ENCODE data around the gene LOC101059915.
"Not testable (repeated sequence)": the region's sequence is repeated elsewhere in the genome, so short reads cannot be mapped to it uniquely, and the experiment has no call there.

LOC101059915 gene

DNA sequence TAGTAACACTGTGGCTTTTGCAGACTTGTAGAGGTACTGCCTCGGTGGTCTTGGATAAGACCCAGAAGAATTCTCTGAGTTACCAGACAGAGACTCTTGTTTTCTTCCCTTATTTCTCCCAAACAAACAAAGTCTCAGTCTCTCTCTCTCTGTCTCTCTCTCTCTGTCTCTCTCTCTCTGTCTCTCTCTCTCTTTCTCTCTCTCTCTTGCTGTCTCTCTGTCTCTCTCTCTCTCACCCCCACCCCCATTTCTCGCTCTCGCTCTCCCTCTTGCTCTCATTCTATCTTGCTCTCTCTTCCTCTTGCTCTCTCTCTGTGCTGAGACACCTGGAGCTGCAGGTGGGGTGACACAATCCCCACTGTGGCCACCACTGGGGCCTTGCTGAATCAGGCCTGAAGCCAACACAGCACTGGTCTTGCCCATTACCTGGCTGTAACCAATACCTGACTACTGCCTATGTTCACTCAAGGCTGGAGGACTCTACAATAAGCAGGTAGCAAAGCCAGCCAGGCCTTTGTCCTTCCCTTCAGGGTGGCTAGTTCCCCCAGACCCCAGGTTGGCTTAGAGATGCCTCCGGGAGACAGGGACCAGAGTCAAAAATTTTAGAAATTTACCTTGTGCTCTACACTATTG lies 12.3 kb downstream of the LOC101059915 start:
- TF ChIP-seq POLR2A (IDR thresholded peaks at IDR 0.05), result no peak
- TF ChIP-seq, protein P1, sequence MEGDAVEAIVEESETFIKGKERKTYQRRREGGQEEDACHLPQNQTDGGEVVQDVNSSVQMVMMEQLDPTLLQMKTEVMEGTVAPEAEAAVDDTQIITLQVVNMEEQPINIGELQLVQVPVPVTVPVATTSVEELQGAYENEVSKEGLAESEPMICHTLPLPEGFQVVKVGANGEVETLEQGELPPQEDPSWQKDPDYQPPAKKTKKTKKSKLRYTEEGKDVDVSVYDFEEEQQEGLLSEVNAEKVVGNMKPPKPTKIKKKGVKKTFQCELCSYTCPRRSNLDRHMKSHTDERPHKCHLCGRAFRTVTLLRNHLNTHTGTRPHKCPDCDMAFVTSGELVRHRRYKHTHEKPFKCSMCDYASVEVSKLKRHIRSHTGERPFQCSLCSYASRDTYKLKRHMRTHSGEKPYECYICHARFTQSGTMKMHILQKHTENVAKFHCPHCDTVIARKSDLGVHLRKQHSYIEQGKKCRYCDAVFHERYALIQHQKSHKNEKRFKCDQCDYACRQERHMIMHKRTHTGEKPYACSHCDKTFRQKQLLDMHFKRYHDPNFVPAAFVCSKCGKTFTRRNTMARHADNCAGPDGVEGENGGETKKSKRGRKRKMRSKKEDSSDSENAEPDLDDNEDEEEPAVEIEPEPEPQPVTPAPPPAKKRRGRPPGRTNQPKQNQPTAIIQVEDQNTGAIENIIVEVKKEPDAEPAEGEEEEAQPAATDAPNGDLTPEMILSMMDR (IDR thresholded peaks at IDR 0.05), result no peak
- H3K9me3 ChIP-seq, result no peaks in the 10 kb centered on the region

DNA sequence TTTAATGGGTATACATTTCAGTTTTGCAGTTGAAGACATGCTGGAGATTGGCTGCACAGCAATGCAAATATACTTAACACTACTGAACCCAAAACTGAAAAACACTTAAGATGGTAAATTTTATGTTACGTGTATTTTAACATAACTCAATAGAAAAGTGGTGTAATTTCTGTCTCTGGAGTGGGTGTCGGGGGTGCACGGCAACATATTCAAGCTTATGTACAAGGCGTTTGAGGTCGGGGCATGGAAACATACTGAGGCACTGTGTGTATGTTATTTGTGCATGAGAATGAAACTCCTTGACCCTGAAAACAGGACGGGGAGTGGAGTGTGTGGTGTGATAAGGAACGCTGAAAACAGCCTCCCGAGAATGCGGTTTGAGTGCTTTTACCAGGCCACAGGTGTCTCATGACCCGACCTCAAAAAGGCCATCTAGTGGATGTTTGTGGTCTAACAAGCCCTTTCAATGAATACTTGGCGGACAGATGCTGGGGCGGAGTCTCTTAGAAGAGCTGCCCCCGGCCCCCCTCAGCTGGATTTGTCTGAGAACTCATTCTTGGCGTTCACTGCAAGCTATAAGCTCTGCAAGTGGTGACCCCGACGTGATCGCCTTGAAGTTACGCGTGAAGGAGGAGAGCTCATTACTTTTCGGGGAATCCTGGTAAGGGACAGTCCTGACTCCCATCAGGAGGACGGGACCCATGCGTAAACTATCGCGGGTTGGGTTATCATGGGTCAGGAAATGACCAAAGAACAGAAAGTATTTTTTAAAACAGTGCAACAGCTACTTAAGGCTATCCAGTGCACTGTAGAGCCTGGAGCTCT lies 29.5 kb downstream of the LOC101059915 start:
- DNase-seq; H3K4me1 ChIP-seq; H3K27ac ChIP-seq; H3K36me3 ChIP-seq; intact Hi-C loops (cut with DNase I; ENCODE audit: low total_unique reads); H3K9me3 ChIP-seq; H3K27me3 ChIP-seq; H3K4me3 ChIP-seq: not testable (repeated sequence)

More for the DNA sequence above, 12.3 kb downstream of the LOC101059915 start:
- H3K27me3 ChIP-seq, result peaks cover 0 to 3% of the 10 kb centered on the region in 2 donors
- no peak overlapping the region for H3K27ac ChIP-seq
- H3K4me3 ChIP-seq, result no peak overlapping the region
- no peaks in the 10 kb centered on the region for H3K36me3 ChIP-seq
- no peaks in the 10 kb centered on the region for H3K4me1 ChIP-seq
- no peak for DNase-seq
- intact Hi-C loops (cut with DNase I; ENCODE audit: low total_unique reads), result no loop called here

DNA sequence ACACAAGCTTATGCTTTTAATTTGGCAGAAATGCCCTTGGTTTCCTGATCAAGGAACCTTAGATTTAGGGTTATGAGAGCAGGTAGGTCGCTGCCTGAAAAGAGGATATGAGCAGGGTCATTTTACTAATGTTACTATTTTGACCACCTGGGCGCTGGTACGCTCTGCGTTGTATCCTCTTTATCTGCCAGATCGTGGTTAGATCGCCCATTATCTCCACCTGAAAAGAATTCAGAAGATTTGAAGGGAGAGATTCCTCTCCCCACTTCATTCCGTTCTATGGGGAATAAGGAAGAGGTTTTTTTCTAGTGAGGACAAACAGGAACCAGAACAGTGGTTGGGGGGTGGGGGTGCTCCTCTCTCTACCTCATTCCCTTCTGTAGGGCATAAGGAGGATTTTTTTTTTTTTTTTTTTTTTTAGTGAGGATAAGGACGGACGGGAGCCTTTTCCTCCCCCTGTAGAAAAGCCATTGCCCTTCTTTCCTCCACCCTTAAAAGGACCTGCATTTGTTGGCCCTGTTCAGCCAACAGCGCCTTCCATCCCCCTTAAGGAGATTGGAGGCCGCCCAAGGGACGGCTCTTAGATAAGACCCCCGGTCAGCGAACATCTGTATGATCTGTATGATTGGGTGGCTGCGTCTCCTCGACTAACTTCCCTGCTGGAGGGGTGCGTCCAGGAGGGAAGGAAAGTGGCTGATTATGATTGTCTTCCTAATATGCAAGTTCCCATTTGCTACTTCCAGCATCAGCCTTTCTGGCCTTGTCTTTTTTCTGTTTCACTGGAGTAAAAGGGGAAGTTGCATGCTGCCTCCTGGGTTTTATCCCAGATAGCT lies 30.3 kb downstream of the LOC101059915 start:
- H3K27me3 ChIP-seq; intact Hi-C loops (cut with DNase I; ENCODE audit: low total_unique reads); H3K36me3 ChIP-seq; H3K4me3 ChIP-seq; H3K9me3 ChIP-seq; DNase-seq; H3K4me1 ChIP-seq; H3K27ac ChIP-seq: not testable (repeated sequence)

DNA sequence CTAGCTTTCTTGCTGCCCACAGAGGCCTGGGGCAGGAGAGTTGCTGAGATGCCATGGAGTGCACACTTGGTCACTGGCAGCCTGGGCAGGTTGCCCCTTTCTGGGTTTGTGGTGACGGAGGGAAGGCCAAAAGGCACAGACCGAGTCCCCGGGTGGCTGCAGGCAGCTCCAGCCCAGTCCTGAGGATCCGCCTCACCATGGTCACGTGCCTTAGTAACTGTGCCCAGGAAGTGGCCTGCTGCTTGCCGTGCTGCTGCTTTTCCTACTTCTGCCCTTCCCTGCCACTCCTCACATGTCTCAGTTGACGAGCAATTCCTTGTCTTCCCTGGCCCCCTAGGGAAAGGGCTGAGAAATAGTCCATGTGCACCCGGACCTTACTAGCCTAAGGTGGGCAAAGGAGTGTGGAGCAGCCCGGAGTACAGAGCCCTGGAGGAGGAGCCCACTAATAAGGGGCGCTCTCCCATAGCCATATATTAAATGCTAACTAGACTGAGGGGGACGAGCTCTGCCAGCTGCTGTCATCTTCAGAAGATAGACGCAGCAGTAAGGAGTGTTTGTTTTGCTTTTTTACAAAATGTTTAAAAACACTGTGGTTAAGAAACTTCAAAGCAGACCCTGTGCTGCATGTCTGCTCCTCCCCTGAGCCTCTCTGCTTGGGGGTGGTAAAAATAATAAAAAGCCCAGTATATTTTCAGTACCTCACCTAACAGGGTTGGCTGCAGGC lies 31.1 kb downstream of the LOC101059915 start:
- H3K9me3 ChIP-seq, result not testable (repeated sequence)

DNA sequence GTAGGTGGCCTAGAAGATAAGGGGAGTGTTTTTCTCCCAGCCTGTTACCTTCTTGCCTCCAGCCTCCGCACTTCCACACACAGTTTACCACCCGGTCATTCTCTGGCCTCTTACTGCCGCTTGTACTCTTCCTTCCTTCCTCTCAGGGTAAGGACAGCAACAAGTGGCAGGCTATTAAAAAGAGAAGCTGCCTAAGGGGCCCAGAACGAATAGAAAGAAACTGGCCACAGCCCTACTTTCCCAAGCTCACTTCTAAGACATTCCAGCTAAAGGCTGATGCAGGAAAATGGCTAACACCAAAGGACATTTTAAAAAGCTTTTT lies 31.6 kb downstream of the LOC101059915 start:
- DNase-seq; H3K27me3 ChIP-seq; H3K36me3 ChIP-seq; H3K27ac ChIP-seq; H3K4me3 ChIP-seq; H3K9me3 ChIP-seq; H3K4me1 ChIP-seq; intact Hi-C loops (cut with DNase I; ENCODE audit: low total_unique reads): not testable (repeated sequence)

More for the DNA sequence above, 31.1 kb downstream of the LOC101059915 start:
- DNase-seq; H3K36me3 ChIP-seq; H3K27ac ChIP-seq; H3K4me3 ChIP-seq; intact Hi-C loops (cut with DNase I; ENCODE audit: low total_unique reads); H3K4me1 ChIP-seq; H3K27me3 ChIP-seq: not testable (repeated sequence)

DNA sequence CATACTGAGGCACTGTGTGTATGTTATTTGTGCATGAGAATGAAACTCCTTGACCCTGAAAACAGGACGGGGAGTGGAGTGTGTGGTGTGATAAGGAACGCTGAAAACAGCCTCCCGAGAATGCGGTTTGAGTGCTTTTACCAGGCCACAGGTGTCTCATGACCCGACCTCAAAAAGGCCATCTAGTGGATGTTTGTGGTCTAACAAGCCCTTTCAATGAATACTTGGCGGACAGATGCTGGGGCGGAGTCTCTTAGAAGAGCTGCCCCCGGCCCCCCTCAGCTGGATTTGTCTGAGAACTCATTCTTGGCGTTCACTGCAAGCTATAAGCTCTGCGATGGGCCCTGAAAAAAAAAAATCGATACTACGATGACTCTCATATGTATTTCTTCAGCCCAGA lies 35.5 kb downstream of the LOC101059915 start:
- intact Hi-C loops (cut with DNase I; ENCODE audit: low total_unique reads); H3K27ac ChIP-seq; H3K27me3 ChIP-seq; DNase-seq; H3K36me3 ChIP-seq; H3K4me1 ChIP-seq; H3K4me3 ChIP-seq; H3K9me3 ChIP-seq: not testable (repeated sequence)

DNA sequence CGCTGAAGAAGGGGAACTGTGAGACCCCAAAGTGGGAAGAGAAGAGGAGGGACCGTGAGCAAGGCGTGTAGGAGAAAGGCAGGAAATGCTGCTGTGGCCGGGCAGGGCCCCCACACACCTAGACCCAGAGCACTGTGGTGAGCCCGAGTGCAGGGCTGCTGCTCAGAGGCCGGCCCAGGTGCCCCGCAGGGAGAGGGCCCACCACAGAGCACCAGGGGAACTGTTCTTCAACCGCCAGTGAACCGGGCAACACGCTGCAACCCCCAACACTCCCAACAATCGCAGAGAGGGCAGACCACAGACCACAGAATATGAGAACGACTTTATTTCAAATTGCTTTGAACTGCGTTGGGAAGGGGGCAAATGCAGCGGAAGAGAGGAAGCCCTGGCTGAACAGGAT lies 46.7 kb downstream of the LOC101059915 start:
- H3K4me1 ChIP-seq; H3K9me3 ChIP-seq; DNase-seq; intact Hi-C loops (cut with DNase I; ENCODE audit: low total_unique reads); H3K4me3 ChIP-seq; H3K27me3 ChIP-seq; H3K27ac ChIP-seq; H3K36me3 ChIP-seq: not testable (repeated sequence)

DNA sequence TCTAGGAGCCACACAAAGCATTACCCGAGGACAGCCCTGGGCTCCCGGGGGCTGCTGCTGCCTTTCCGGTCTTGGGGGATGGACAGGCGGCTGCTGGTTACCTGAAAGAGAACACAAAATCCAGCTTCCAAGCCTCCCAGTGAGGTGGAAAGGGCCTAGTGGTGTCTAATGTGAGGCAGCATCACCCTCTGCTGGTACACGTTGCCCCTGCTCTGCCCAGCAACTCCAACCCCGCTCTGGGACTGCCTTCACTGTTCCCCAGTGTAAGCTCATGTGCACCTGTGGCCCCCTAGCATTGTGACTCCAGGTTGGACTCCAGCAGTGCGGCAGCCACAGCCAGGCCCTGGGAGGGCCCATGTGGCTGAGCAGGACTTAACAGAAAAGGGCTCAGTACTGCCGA lies 48.2 kb downstream of the LOC101059915 start:
- intact Hi-C loops (cut with DNase I; ENCODE audit: low total_unique reads), result not testable (repeated sequence)

DNA sequence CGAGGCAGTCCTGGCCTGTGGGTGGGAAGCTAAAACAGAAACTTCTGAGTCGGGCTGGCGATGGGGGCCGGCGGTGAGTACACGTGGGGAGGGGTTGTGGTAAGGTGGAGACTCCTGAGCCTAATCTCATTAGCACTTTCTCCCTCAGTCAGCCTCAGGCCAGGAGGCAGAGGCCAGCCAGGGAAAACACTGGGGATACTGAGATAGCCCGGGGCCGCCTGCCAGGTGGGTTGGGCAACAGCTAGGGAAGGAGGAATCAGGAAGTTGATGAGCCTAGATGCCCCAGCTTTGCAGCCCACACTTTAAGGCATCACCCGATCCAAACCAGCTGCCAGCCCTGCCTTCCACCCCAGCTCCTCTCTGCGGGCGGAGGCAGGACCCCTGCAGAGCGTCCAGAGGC lies 49.0 kb downstream of the LOC101059915 start:
- H3K36me3 ChIP-seq; H3K4me3 ChIP-seq; H3K27ac ChIP-seq; intact Hi-C loops (cut with DNase I; ENCODE audit: low total_unique reads); H3K9me3 ChIP-seq; H3K27me3 ChIP-seq; H3K4me1 ChIP-seq; DNase-seq: not testable (repeated sequence)

More for the DNA sequence above, 48.2 kb downstream of the LOC101059915 start:
- H3K4me1 ChIP-seq, H3K36me3 ChIP-seq, H3K27ac ChIP-seq, H3K27me3 ChIP-seq, H3K4me3 ChIP-seq, H3K9me3 ChIP-seq, DNase-seq: not testable (repeated sequence)

DNA sequence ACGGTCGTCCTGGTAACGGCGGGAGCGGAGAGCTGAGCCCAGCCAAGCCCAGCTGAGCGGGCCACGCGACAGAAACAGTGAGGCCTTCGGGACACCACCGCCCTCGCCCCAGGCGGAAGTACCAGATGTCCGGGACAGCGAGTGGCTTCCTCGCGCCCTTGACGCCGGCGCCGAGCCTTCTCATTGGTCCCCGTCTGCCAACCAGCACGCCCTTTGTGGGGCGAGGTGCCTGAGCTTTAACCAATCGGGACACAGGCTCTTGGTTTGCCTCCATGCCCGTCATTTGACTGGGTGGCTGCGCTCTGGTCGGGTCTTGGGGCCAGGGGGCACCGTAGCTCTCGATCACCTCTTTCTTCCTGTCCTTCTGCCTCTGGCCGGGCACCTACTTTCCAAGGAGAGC lies 50.8 kb downstream of the LOC101059915 start, which contains the start of gene CXorf49:
Gene CXorf49, minus strand, starts transcription at position 101 of the 400 bp plus-strand sequence. CDS start 134 bp downstream, outside the sequence.
- H3K27me3 ChIP-seq; H3K4me3 ChIP-seq; H3K9me3 ChIP-seq; intact Hi-C loops (cut with DNase I; ENCODE audit: low total_unique reads); H3K4me1 ChIP-seq; DNase-seq; H3K36me3 ChIP-seq; H3K27ac ChIP-seq: not testable (repeated sequence)

DNA sequence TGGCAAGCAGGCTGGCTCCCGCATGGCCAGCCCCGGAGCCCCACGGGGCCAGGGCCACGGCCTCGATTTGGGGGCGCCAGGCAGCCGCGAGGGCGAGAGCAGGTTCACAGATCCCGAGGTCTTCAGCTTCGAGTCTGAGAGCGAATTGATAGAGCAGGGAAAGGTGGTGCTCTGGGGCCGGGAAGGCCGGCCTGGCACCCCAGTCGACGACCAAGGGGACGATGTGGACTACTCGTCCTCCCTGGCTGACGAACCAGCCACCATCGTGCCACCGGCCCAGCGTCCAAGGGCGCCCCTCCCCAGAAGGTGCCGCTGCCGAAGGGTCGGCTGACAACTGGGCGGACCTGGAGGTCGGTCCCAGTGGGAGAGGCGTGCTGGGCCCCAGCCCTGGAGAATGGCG lies 51.8 kb downstream of the LOC101059915 start:
- DNase-seq; H3K4me1 ChIP-seq; H3K4me3 ChIP-seq; H3K9me3 ChIP-seq; intact Hi-C loops (cut with DNase I; ENCODE audit: low total_unique reads); H3K27ac ChIP-seq; H3K27me3 ChIP-seq; H3K36me3 ChIP-seq: not testable (repeated sequence)
